ENCODE data around the gene CTDSP2.
A peak's percentile ranks its signal among the peaks of the same experiment; 100 is the strongest.
"Not testable (repeated sequence)": the region's sequence is repeated elsewhere in the genome, so short reads cannot be mapped to it uniquely, and the experiment has no call there.

Gene CTDSP2, protein sequence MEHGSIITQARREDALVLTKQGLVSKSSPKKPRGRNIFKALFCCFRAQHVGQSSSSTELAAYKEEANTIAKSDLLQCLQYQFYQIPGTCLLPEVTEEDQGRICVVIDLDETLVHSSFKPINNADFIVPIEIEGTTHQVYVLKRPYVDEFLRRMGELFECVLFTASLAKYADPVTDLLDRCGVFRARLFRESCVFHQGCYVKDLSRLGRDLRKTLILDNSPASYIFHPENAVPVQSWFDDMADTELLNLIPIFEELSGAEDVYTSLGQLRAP

DNA sequence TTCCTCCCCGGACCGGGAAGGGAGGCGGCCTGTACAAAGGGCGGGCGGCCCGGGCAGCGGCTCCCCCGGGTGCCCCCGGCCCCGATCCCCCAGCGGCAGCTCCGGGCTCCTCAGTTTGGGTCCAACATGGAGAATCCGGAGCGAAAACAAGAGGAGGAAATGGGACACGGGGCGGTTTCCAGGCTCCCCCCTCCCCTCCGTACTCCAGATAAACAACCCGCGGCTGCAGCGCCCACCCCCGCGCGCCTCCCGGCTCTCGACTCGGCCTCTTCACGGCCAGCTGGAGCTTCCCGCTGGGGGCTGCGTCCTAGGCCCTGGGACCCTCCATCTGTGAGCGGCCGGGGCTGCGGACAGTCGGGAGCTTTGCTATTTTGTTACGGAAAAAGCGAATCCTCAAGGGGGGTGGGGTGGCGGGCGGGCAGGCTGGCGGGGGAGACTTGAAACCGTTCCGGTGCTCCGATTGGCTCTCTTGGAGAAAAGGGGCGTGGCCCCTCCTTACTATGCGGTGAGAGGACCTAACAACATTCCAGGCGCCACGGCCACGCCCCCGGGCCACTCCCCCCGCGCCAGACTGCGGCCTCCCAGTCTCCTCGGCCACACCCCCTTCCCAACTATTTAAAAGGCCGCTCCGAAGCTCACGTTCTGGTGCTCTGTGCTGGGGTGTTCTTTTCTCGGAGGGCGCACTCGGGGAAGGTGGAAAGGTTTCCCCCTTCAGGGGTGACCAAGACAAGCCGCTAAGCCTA, at the start of gene CTDSP2:
CTDSP2 (minus strand) TSS at position 153 of the 743 bp plus-strand sequence. CDS start 294 bp downstream, outside the sequence.
- peak; percentile 74 to 80 for DNase-seq (ENCODE audit: low read depth in 2 of 2)

DNA sequence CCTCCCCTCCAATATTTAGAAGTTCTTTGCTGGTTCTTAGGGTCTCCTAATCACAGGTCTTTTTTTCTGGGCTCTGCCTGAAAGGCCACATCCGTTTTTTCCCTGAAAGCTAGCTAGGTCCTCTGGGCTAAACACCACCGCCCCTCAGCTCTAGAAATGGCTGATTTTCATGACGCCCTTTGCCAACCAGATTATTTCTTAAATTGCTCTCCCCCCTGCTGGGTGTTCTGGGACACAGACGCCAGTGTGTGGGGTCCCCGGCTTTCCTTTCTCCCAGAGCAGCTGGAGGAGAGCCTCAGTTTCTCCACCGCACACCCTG, 49.5 kb upstream of the CTDSP2 start:
- DNase-seq (ENCODE audit: low read depth in 2 of 2): no peak

DNA sequence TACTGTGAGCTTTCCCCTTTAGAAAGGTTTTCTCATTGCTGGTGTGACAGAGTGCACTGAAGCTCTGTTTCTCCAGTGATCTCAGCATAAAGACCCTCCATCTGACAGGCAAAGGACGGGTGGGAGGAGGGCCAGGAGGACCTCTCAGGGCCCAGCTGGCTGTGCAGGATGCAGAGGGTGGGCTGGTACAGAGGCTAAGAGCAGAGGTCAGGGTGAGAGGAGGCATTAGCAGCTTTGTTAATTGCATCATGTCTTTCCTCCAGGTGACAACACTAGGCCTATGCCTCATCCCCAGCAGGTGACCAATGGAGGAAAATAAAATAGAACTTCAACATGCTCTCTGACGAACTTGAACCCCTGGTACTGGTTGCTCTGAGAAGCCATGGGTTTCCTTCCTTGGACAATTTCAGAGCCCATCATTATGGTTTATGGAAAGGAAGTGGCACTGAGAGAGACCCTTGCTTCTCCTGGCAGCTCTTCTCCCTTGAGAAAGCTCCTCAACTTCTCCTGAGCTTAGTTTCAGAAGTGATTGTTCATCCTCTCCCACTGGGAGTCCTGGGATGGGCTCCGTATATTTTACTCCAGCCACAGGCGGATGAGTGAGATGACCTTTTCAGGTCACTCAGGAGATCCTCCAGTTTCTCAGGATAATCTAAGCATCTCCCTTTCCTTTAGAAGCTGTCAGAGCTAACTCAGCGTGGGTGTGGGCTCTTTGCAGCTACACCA, 49.0 kb upstream of the CTDSP2 start:
- DNase-seq (ENCODE audit: low read depth in 2 of 2): no peak

DNA sequence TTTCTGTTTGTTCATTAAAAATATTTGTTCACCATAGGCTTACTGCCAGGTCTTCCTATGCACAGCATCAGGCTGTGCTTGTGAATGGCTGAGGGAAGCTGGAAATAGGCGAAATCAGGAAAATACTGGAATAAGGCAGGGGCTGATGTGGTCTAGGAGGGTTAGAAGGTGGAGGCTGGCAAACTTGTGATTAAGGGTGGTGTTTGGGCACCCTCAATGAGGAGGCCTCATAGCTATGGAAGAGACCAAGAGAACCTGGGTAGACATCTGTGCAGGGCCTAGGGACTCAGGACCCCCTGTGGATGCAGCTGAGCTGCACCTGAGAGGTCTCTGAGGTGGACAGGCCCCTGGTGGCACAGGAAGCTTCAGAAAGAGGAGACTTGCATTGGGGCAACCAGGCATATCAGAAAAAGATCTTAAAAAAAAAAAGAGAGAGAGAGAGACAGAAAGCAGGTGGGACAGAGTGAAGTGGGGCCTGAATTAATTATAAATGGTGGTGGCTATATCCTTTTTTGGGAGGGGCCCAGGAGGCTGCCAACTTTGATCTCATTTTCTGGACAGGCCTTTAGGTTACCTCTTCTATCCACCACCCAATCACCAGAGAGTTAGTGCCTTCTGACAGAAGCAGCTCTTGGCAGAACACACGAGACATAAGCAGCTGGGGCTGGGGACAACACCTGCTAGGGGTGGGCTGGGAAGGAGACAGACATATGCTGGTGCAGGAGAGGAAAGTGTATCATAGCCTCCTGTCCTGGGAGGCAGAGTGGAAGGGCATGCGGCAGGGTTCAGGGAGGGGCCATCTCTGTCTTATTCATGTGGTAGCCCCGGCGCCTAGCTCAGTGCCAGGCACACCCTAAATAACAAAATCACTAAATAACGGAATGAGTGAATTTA, 48.1 kb upstream of the CTDSP2 start:
- no peak for DNase-seq (ENCODE audit: low read depth in 2 of 2)

DNA sequence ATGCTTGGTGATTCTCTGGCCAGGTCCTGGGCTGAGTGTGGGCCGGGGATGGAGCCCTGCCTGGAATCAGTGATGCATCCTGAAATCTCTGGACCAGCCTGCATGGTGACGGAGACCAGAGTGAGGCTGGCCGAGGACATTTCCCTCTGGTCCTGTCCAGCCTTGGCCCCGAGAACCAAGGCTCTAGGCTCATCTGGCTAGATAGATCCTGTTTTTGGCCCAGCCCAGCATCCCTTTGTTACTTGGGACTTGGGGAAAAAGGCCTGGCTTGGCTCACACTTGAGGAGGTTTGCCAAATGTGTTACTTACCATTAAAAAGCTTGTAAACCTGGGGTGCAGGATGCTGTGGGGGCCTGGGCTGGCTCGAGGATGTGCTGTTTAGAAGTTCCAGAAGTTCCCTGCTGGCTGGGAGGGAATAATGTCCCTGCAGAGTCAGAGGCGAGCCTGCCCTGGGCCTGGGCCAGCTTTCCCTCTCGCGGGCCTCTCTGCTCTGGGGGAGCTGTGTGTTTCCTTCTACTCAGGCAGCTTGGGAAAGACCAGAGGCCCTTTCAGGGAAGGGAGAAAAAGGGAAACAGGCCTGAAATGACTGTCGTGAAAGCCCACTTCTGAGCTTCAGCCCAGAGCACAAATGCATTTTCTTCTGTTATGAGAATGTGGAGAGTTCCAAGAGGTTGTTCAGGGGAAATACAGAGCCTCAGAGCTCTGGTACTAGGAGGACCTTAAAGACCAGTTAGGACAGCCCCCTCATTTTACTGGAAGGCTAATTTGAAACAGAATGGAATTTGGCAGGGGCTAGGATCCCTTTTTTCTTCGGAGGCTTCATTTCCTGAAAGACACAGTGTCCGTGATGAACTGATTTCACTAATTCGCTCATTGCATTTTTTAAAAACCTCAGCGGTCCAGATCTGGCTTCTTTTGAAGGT, 47.2 kb upstream of the CTDSP2 start:
- DNase-seq (ENCODE audit: low read depth in 2 of 2): no peak

DNA sequence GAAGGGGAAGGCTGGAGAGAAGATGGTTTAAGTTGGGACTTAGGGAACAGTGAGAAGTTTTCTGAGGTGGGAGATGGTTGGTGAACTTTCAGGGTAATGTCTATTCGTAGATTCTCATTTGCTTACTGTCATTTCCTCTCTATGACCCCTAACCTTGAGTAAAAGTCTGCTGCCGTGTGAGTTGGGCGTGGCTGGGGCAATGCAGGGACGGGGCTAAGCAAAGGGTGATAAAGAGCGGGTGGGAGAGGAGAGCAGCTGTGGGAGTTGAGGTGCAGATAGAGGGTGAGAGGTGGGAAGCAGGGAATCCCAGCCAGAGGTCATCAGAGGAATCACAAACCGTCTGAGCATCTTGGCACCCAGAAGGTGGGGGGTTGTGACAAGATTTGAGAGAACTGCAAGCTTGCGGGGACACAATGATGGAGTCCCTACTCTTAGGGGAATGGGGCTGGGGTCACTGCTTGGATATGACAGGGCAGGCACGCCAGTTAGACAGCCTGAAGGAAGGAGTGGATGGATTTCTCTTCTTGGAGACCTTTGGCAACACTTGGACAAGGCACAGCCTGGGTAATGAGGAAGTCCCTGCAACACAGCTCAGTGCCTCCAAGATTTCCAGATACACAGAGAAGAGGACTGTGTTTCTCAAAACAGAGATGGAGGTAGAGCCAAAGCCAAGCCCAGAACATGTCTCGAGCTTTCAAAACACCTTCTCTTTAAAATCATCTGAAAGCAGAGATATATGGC, 45.9 kb upstream of the CTDSP2 start:
- no peak for DNase-seq (ENCODE audit: low read depth in 2 of 2)

DNA sequence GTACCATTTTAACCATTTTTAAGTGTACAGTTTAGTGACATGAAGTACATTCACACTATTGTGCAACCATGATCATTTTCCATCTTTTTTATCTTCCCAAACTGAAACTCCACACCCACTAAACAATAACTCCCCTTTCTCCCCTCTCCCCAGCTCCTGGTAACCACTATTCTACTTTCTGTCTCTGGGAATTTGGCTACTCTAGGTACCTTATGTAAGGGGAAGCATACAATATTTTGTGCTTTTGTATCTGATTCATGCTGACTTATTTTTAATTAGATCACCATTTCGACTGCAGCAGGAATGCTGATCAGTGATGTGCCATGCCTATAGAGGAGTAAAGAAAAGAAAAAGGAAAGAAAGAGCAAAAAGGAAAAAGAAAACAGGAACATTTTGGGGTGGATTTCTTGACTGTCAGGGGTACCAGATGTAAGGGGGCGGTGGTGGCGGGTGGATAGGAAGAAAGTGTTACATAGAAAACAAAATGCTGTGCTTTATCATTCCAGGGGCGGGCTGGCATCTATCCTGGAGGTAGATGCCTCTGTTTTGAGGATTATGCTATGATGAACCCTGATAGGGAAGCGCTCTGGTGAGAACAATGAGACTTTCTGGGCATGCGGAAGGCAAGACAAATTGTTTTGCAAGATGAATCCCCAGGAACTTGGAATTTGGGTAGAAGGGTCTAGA, 45.2 kb upstream of the CTDSP2 start:
- no peak for DNase-seq (ENCODE audit: low read depth in 2 of 2)

DNA sequence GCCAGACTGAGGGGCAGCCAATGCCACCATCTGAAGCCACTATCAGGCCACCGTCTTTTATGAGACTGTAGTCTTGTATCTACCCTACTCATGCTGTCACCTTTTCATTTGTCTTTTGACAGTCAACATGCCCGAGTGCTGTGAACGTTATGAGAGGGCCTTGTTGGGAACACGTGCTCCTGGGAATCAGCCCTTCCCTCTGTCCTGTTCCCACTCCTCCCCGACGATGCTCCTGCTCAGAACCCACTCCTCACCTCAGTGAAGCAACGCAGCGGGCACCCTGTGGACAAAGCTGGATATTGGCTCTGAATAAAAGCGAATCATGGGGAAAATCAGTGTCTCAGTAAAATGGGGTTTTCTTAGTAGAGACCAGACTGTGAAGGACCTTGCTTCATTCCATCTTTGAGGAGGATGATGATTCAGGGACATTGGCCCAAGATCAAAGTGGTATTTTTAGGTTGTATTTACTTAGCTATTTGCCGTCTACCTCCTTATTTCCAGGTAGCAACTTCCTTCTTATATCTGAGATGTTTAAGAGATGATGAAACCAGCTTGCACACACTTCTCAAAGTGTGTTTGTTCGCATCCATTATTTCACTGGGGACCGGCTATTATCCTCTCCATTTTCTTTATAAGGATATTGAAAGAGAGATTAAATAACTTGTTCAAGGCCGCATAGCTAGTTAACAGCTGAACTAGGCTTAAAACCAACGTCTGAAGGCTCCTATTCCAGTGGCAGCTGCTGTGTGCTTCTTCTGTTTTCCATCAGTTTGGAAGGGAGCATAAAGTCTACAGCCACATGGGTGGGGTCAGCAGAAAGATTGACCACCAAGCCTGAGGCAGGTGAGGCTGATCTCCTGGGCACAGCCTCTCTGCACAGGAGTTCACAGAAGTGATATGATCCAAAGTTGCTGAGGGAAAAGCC, 43.9 kb upstream of the CTDSP2 start:
- DNase-seq (ENCODE audit: low read depth in 2 of 2): no peak

DNA sequence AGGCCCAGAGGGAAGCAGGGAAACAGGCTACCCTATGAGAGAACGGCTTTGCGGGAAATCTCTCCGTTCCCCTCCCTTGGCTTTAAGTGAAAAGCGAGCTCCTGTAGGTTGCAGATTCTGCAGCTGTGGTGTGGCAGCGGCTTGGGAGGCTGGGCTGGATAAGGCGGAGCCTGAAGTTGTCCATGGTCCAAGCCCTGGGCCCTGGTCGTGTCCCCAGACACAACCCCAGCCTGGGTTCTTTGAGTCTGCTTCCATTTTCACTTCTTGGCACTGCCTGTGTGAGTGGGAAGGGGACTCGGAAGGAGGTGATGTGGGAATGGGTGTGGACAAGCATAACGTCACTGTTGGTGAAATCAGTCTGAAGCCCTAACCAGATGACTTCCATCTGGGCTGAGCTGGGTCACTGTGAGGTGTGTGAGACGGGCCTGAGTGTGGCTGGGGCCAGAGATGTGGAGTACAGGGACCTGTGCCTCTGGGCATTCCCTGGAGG, 43.0 kb upstream of the CTDSP2 start:
- no peak for DNase-seq (ENCODE audit: low read depth in 2 of 2)

DNA sequence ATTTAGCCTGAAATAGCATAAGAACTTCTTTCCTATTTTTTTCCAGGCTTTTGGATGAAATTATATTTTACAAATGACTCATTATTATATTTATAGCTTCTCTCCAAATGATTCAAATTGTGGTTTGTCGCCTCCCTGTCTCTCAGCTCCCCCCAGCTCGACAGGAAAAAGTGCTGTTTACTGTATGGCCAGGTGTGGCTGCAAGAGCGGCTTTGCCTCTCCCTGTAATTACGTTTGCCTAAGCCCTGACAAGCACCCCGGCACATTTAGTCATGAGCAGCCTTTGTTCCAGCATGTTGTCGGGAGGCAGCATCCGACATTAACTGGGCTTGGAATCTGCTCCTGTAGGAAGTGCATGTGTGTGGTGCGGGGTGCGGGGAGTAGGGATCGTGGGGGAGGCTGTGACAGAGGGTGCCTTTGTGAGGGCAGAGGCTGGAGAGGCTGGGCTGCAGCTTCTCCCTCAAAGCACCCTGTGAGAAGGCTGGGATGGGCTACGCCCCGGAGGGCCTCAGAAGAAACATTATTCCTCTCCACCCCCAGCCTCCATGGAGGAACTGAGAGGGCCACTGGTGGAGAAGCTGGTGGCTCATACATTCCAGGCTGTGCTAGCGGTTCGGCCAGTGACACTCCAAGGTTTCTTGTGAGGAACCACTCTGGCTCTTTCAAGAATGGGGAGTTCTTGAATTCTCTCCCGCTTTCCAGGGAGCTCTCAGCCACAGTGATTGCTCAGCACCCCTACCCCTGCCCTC, 42.1 kb upstream of the CTDSP2 start:
- no peak for DNase-seq (ENCODE audit: low read depth in 2 of 2)

DNA sequence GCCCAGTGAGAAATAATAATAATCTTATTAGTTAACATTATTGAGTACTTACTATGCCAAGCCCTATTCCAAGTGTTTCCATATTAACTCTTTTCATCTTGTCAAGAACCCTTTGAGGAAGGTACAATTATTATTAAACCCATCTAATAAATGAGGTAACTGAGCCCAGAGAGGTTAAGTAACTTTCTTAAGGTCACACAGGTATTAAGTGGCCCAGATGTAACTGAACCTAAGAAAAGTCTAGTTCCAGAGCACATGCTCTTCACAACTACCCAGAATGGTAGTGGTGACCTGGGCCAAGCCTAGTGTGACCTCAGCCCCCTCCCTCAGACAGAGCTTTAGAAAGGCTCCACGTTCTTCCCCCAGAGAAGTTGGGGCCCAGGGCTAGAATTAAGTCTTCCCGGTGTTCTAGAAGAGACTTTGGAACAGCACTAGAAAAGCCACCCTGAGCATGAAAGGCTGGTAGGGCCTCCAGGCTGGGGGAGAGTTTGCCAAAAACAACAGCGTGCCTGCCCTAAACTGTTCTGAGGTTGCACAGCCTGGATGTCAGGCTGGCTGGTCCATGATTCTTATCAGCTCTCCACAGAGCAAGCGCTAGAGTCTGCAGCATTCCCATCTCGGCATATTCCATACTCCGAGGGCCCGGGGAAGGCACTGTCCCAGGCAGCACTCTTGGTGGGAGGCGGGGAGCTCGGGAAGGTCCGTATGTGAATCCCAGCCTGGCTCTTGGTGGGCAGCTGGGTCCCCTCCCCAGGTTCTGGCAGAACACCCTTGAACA, 41.3 kb upstream of the CTDSP2 start:
- DNase-seq (ENCODE audit: low read depth in 2 of 2): no peak

DNA sequence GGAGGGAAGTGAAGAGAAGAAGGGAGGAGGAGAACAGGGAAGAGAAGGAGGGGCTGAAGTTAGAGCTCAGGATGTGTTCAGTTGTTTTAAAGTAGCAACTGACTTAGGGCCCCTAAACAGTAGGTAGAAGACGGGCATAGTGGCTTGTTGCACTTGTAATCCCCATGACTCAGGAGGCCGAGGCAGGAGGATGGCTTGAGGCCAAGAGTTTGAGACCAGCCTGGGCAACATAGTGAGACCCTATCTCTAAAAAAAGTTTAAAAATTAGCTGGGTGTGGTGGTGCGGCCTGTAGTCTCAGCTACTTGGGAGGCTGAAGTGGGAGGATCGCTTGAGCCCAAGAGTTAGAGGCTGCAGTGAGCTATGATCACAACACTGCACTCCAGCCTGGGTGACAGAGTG, 40.4 kb upstream of the CTDSP2 start:
- DNase-seq (ENCODE audit: low read depth in 2 of 2): not testable (repeated sequence)

DNA sequence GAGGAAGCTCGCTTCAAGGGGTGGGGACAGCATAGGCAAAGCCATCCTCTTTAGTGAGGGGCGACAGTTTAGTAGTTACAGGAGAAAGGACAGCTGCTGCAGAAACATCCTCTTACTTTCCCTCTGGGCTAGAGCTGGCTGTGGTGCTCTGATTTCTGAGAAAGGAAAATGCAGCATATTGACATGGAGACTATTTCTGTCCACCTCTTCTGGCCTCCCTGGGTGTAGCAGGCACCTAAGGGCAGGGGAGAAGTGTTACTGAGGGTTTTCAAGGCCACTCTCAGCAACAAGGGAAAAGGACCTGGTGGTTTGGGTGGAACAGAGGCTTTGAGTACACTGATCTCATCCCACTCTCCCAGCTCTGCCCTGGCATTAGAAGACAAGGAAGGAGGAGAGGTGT, 40.0 kb upstream of the CTDSP2 start:
- DNase-seq (ENCODE audit: low read depth in 2 of 2): no peak

DNA sequence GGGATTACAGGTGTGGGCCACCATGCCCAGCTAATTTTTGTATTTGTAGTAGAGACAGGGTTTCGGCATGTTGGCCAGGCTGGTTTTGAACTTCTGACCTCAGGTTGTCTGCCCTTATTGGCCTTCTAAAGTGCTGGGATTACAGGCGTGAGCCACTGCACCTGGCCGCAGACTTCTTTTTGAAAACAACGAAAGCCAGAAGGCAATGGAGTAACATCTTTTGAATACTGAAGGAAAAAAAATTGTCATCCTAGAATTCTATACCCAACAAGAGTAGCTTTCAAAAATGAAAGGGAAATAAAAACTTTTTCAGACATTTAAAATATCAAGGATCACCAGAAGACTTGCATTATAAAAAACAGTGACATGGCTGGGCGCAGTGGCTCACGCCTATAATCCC, 38.7 kb upstream of the CTDSP2 start:
- DNase-seq (ENCODE audit: low read depth in 2 of 2): no peak

DNA sequence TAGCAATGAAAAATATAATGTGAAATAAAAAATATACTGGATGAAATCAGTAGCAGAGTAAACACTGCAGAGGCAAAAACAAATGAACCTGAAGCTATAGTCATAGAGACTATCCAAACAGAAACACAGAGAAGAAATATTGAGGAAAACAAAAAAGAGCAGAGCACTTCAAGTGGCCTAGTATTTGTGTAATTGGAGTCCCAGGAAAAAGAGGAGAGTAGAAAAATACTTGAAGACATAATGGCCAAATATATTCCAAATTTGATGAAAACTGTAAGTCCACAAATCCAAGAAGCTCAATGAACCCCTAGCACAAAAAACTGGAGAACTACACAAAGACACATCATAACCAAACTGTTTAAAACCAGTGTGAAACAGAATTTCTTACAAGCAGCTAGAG, 37.2 kb upstream of the CTDSP2 start:
- no peak for DNase-seq (ENCODE audit: low read depth in 2 of 2)

DNA sequence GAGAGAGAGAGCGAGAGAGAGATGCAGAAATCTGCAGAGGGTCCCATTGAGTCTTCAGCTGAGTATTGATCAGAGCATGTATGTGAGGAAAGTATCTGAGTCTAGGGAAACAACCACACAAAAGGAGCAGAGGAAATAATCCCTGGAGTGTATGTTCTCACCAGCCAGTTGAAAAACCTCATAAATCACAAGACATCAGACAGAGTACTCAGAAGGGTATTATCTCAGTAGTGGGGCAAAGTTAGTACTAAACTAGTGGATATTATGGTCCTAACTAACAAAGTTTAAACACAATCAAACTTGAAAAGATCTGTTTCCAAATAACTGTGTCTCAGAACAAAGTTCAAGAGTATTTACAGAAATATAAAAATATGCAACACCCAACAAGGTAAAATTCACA, 36.5 kb upstream of the CTDSP2 start:
- no peak for DNase-seq (ENCODE audit: low read depth in 2 of 2)

DNA sequence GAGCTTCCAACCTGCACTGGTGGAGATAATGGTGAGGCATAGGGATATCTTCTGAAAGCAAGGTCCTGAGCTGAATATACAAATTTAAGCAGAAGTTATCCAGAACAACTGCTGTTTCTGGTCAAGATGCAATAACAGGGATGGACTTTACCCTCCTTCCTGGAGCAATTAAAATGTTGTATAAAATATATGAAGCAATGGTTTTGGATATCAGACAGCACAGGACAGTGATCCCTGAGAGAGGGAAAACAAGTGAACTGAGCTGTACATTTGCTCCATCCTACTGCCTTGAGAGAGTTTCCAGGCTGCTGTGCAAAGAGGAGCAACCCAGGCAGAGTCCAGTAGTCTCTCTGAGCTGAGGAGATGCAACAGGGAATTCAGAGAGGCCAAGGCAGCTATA, 36.0 kb upstream of the CTDSP2 start:
- DNase-seq (ENCODE audit: low read depth in 2 of 2): no peak
